Adrenal gland (tissue), 5 donors: ENCODE results near the gene KCNB1.

ENCODE experiments used
- POLR2A ChIP-seq, 2 donors: fragments of 450-650 bp; IDR thresholded peaks; one replicate each; pipeline ENCODE4 v1.6.1; 2017; ENCODE audit warnings: antibody characterized with exemption in 2 of 2, mild to moderate bottlenecking in 2 of 2, moderate library complexity in 1 of 2
- TF ChIP-seq, protein P1 (sequence below), 6 experiments: fragments of 450-650 bp in 4 of 6; fragments of 200-600 bp in 2 of 6; sonication (generic) in 1 of 6; IDR thresholded peaks; 1 replicate in 5 of 6; 2 replicates in 1 of 6; pipeline versions ENCODE4 v1.5.1 to v1.8.0; 2016 to 2021; ENCODE audit warnings: antibody characterized with exemption in 6 of 6, mild to moderate bottlenecking in 2 of 6, moderate library complexity in 1 of 6
- donor health status: DM: no; HTN: no; CAD: no.

DNA sequence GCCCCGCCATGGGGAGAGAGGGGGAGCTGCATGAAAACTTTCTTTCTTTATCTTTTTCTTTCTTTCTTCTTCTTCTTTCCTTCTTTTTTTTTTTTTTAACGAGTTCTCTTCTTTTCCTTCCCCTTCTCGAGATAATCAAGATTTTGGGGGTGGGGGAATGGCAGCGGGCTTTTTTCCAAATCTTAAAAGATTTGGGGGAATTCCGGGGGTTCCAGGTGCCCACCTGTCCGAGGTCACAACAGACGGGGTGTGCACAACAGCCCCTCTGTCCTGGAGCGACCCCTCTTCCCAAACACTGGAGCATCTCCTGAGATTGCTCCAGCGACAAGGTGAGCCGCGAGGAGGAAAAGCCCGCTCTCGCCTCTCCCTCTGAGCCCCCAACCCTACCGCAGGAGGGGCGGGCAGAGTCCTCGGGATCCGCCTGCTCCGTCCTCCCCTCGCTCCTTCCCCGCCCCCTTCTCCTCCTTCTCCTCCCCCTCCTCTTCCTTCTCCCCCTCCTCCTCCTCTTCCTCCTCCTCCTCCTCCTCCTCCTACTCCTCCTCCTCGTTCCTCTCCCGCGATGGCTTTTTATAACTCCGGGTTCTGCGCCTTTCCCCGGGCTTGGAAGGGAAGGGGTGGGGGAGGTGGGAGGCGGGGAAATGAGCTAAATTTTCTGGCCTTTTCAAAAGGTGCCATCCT, 689 bp upstream of the KCNB1 start:
- TF ChIP-seq, protein P1, sequence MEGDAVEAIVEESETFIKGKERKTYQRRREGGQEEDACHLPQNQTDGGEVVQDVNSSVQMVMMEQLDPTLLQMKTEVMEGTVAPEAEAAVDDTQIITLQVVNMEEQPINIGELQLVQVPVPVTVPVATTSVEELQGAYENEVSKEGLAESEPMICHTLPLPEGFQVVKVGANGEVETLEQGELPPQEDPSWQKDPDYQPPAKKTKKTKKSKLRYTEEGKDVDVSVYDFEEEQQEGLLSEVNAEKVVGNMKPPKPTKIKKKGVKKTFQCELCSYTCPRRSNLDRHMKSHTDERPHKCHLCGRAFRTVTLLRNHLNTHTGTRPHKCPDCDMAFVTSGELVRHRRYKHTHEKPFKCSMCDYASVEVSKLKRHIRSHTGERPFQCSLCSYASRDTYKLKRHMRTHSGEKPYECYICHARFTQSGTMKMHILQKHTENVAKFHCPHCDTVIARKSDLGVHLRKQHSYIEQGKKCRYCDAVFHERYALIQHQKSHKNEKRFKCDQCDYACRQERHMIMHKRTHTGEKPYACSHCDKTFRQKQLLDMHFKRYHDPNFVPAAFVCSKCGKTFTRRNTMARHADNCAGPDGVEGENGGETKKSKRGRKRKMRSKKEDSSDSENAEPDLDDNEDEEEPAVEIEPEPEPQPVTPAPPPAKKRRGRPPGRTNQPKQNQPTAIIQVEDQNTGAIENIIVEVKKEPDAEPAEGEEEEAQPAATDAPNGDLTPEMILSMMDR (IDR thresholded peaks at IDR 0.05), result no peak
- no peak for TF ChIP-seq POLR2A (IDR thresholded peaks at IDR 0.05)
